Mesenchymal stem cell (in vitro differentiated cells and primary cell): Measurements from ENCODE around the gene COG8. TPM values are rescaled to one million over a fixed set of nuclear protein-coding genes. Genes with fewer than 3 reads are reported as not detected.

Experiments used
- DNase-seq: peaks from one replicate; pipeline ENCODE4 v3.0.0-alpha.2; 2013
- H2AFZ ChIP-seq: one replicate; pipeline ENCODE4 v1.6.1; 2013; ENCODE audit warnings: low read depth, mild to moderate bottlenecking, control low read depth, inconsistent platforms, low read length, moderate library complexity
- H2AK5ac ChIP-seq: 2 replicates; pipeline ENCODE4 v1.6.1; 2013; ENCODE audit warnings: low read length, moderate library complexity, mild to moderate bottlenecking, inconsistent platforms; ENCODE audit not compliant: severe bottlenecking
- H2BK120ac ChIP-seq: one replicate; pipeline ENCODE4 v1.6.1; 2013; ENCODE audit warnings: low read depth, mild to moderate bottlenecking, inconsistent platforms, low read length, moderate library complexity
- H2BK12ac ChIP-seq, 2 experiments: one replicate each; pipeline ENCODE4 v1.6.1; 2013; ENCODE audit warnings: inconsistent platforms in 2 of 2, low read length in 2 of 2, mild to moderate bottlenecking in 2 of 2, moderate library complexity in 2 of 2, control low read depth in 1 of 2
- H2BK15ac ChIP-seq: one replicate; pipeline ENCODE4 v1.6.1; 2013; ENCODE audit warnings: mild to moderate bottlenecking, low read depth, inconsistent platforms; ENCODE audit not compliant: poor library complexity, severe bottlenecking
- H2BK5ac ChIP-seq: 2 replicates; pipeline ENCODE4 v1.6.1; 2013; ENCODE audit warnings: low read depth, mild to moderate bottlenecking, low read length, control low read depth, inconsistent platforms; ENCODE audit not compliant: poor library complexity, severe bottlenecking
- H3K14ac ChIP-seq, 2 experiments: one replicate each; pipeline ENCODE4 v1.6.1; 2013; ENCODE audit warnings: inconsistent platforms in 2 of 2, low read length in 2 of 2, control low read depth in 1 of 2, mild to moderate bottlenecking in 1 of 2, moderate library complexity in 1 of 2
- H3K18ac ChIP-seq, 2 experiments: one replicate each; pipeline ENCODE4 v1.6.1; 2013; ENCODE audit warnings: inconsistent platforms in 2 of 2, low read length in 2 of 2, control low read depth in 1 of 2, low read depth in 1 of 2, mild to moderate bottlenecking in 1 of 2
- H3K23ac ChIP-seq, 2 experiments: one replicate each; pipeline ENCODE4 v1.6.1; 2013; ENCODE audit warnings: inconsistent platforms in 2 of 2, low read length in 2 of 2, mild to moderate bottlenecking in 2 of 2, moderate library complexity in 2 of 2, control low read depth in 1 of 2
- H3K27ac ChIP-seq: 2 replicates; pipeline ENCODE4 v1.5.1; 2013; ENCODE audit warnings: mild to moderate bottlenecking, moderate library complexity, low read length, control low read depth, inconsistent platforms; ENCODE audit not compliant: poor library complexity, severe bottlenecking
- H3K27me3 ChIP-seq, 2 experiments: 2 replicates each; pipeline versions ENCODE4 v1.6.1 to v1.7.0; 2013; ENCODE audit warnings: low read length in 2 of 2, mild to moderate bottlenecking in 2 of 2, moderate library complexity in 2 of 2, control low read depth in 1 of 2, inconsistent platforms in 1 of 2; ENCODE audit not compliant: control insufficient read depth in 1 of 2, insufficient read depth in 1 of 2
- H3K36me3 ChIP-seq, 2 experiments: 2 replicates each; pipeline versions ENCODE4 v1.6.1 to v1.7.0; 2013; ENCODE audit warnings: low read length in 2 of 2, control low read depth in 1 of 2, inconsistent platforms in 1 of 2, low read depth in 1 of 2, mild to moderate bottlenecking in 1 of 2; ENCODE audit not compliant: insufficient read depth in 2 of 2, control insufficient read depth in 1 of 2
- H3K4ac ChIP-seq, 2 experiments: one replicate each; pipeline ENCODE4 v1.6.1; 2013; ENCODE audit warnings: inconsistent platforms in 2 of 2, low read length in 2 of 2, mild to moderate bottlenecking in 2 of 2, moderate library complexity in 2 of 2, control low read depth in 1 of 2, low read depth in 1 of 2
- H3K4me1 ChIP-seq: 2 replicates; pipeline ENCODE4 v1.6.1; 2013; ENCODE audit warnings: low read depth, low read length, control low read depth; ENCODE audit not compliant: control insufficient read depth, insufficient read depth
- H3K4me2 ChIP-seq: 2 replicates; pipeline ENCODE4 v1.6.1; 2013; ENCODE audit warnings: low read length, mild to moderate bottlenecking, inconsistent platforms; ENCODE audit not compliant: poor library complexity, severe bottlenecking
- H3K4me3 ChIP-seq, 2 experiments: 2 replicates each; pipeline versions ENCODE4 v1.5.1 to v1.7.0; 2013; ENCODE audit warnings: low read length in 2 of 2, mild to moderate bottlenecking in 2 of 2, control low read depth in 1 of 2, low read depth in 1 of 2; ENCODE audit not compliant: insufficient read depth in 1 of 2
- H3K79me1 ChIP-seq: replicated peaks from 2 replicates; pipeline ENCODE4 v1.6.1; 2013; ENCODE audit warnings: mild to moderate bottlenecking, control low read depth, low read length, inconsistent platforms; ENCODE audit not compliant: poor library complexity, severe bottlenecking
- H3K9ac ChIP-seq: 2 replicates; pipeline ENCODE4 v1.7.0; 2013; ENCODE audit warnings: mild to moderate bottlenecking, low read length, moderate library complexity
- H3K9me3 ChIP-seq: 2 replicates; pipeline ENCODE4 v1.7.0; 2013; ENCODE audit warnings: mild to moderate bottlenecking, low read length; ENCODE audit not compliant: control insufficient read depth
- H4K8ac ChIP-seq: one replicate; pipeline ENCODE4 v1.6.1; 2013; ENCODE audit warnings: inconsistent platforms, mild to moderate bottlenecking, low read length, moderate library complexity
- H4K91ac ChIP-seq: one replicate; pipeline ENCODE4 v1.6.1; 2013; ENCODE audit warnings: mild to moderate bottlenecking, low read length, inconsistent platforms
- WGBS: methylation state at CpG from one replicate; pipeline ENCODE4 v1.1.7; 2013; ENCODE audit warnings: mixed read lengths; 5-methylcytosine and 5-hydroxymethylcytosine counted together
- polyA plus RNA-seq, 2 experiments: library from polyadenylated mRNA; stranded (reverse); fragments of 200-250 nt; gene quantifications; one replicate each; pipeline ENCODE4 v1.2.3, GENCODE V29; 2013

Gene COG8, protein sequence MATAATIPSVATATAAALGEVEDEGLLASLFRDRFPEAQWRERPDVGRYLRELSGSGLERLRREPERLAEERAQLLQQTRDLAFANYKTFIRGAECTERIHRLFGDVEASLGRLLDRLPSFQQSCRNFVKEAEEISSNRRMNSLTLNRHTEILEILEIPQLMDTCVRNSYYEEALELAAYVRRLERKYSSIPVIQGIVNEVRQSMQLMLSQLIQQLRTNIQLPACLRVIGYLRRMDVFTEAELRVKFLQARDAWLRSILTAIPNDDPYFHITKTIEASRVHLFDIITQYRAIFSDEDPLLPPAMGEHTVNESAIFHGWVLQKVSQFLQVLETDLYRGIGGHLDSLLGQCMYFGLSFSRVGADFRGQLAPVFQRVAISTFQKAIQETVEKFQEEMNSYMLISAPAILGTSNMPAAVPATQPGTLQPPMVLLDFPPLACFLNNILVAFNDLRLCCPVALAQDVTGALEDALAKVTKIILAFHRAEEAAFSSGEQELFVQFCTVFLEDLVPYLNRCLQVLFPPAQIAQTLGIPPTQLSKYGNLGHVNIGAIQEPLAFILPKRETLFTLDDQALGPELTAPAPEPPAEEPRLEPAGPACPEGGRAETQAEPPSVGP
- polyA plus RNA-seq (2013, experiment 1 of 2): 20.3 TPM
- polyA plus RNA-seq (2013, experiment 2 of 2): 20.9 TPM

GRCh38 chr16:69339289-69340094 is at the start of gene COG8, which contains the start of gene NIP7:
COG8 (minus strand) TSS chr16:69339564; CDS start chr16:69339552, 12 bp downstream.
NIP7 (plus strand) TSS chr16:69339772; CDS start chr16:69339830, 58 bp downstream.
- Histone ChIP-seq H3K4me1 (peaks cover 15% of the 10 kb centered on the region), H3K23ac (peak within 1 kb of the TSS in 1 of 2 experiments; percentile 29), H3K4me3 (peak within 1 kb of the TSS; percentile 90 to 99), H3K14ac (peak within 1 kb of the TSS in 1 of 2 experiments; percentile 92), H2BK5ac (peak within 1 kb of the TSS; percentile 74), H2BK12ac (no peak within 1 kb of the TSS), H3K27ac (peak within 1 kb of the TSS; percentile 67), H3K27me3 (no peaks in the 10 kb centered on the region), H3K36me3 (peaks cover 24 to 55% of the 10 kb centered on the region in 2 experiments), H3K4ac (peak within 1 kb of the TSS; percentile 11 to 96), H2BK15ac (peak within 1 kb of the TSS; percentile 78), H2AFZ (peak within 1 kb of the TSS; percentile 72), H3K9me3 (no peaks in the 10 kb centered on the region), H4K91ac (peak within 1 kb of the TSS; percentile 80), H4K8ac (peak within 1 kb of the TSS; percentile 83), H3K79me1 (peaks cover 21% of the 10 kb centered on the region), H2AK5ac (peak within 1 kb of the TSS; percentile 35), H2BK120ac (no peak within 1 kb of the TSS), H3K18ac (peak within 1 kb of the TSS; percentile 75 to 83), H3K9ac (peak within 1 kb of the TSS; percentile 99), H3K4me2 (peak within 1 kb of the TSS; percentile 81)
- WGBS: under 1% methylated on average over 60 of the region's 77 CpGs
- DNase-seq: peak; percentile 99

DNA sequence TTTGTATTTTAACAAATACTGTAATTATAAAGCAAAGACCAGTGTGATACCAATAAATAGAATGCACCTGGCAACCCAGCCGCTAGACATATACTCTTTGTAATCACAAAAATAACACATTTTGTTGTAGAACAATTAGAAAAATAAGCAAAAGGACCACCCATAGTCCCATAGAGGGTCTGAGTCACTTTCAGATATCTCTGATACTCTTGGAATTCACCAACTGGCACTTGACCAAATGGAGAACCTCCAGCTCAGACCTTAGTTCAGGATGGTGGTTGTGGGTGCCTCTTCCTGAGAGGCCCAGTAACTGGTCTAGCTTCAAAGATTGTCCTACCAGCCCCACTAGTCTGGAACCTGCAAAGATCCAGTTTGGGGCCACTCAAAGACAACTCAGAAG is 47.2 kb upstream of the COG8 start:
- Histone ChIP-seq H2BK5ac (no peak overlapping the region), H4K8ac (no peak overlapping the region), H3K14ac (no peak overlapping the region), H3K9me3 (no peaks in the 10 kb centered on the region), H3K9ac (peak overlapping the region; percentile 93), H3K4me2 (no peak overlapping the region), H3K4ac (no peak overlapping the region), H2BK12ac (no peak overlapping the region), H3K23ac (no peak overlapping the region), H3K4me1 (no peaks in the 10 kb centered on the region), H2AFZ (no peak overlapping the region), H3K27ac (no peak overlapping the region), H2AK5ac (no peak overlapping the region), H3K36me3 (peaks cover 3 to 28% of the 10 kb centered on the region in 2 experiments), H4K91ac (no peak overlapping the region), H3K18ac (no peak overlapping the region), H3K27me3 (no peaks in the 10 kb centered on the region), H3K79me1 (peaks cover 4% of the 10 kb centered on the region), H3K4me3 (peak overlapping the region in 1 of 2 experiments; percentile 88), H2BK120ac (no peak overlapping the region), H2BK15ac (no peak overlapping the region)
- 100% methylated on average over 1 of the region's 1 CpG for WGBS
- DNase-seq: no peak

- H4K8ac ChIP-seq: no peak overlapping the region
- peaks cover 6% of the 10 kb centered on the region for H3K79me1 ChIP-seq
- no peak overlapping the region for H3K18ac ChIP-seq
- H2AFZ ChIP-seq: no peak overlapping the region
- H3K4ac ChIP-seq: no peak overlapping the region
- no peak for DNase-seq
- no peak overlapping the region for H2AK5ac ChIP-seq
- H3K4me1 ChIP-seq: no peaks in the 10 kb centered on the region
- H3K9ac ChIP-seq: peak overlapping the region; percentile 93
- H3K9me3 ChIP-seq: no peaks in the 10 kb centered on the region
- H3K14ac ChIP-seq: no peak overlapping the region
- H2BK15ac ChIP-seq: no peak overlapping the region
- no peak overlapping the region for H2BK120ac ChIP-seq
- H2BK12ac ChIP-seq: no peak overlapping the region
- H3K23ac ChIP-seq: no peak overlapping the region
- H3K36me3 ChIP-seq: peaks cover 9 to 42% of the 10 kb centered on the region in 2 experiments
- H3K4me3 ChIP-seq: peak overlapping the region; percentile 88 to 90
- no peak overlapping the region for H2BK5ac ChIP-seq
- H3K27ac ChIP-seq: peak overlapping the region; percentile 38
- WGBS: 10% methylated on average over 6 of the region's 6 CpGs
- peak overlapping the region; percentile 80 for H3K4me2 ChIP-seq
- no peak overlapping the region for H4K91ac ChIP-seq
- H3K27me3 ChIP-seq: no peaks in the 10 kb centered on the region
Measured at GRCh38 chr16:69384974-69385373, 45.6 kb upstream of the COG8 start.
